OCI-M2 (cell line): Measurements from ENCODE around the gene RNASEL.
"Not testable (repeated sequence)": the region's sequence is repeated elsewhere in the genome, so short reads cannot be mapped to it uniquely, and the experiment has no call there.

Source experiments
- DNase-seq: peaks from one replicate; lab custom pipeline; 2025; ENCODE audit not compliant: unreplicated experiment; lab: John Stamatoyannopoulos, UW

Gene RNASEL

GRCh38 chr1:182564406-182565004 lies 24.6 kb downstream of the RNASEL start:
- no peak for DNase-seq

GRCh38 chr1:182563095-182563494 lies 26.0 kb downstream of the RNASEL start:
- no peak for DNase-seq

GRCh38 chr1:182561456-182561855 lies 27.6 kb downstream of the RNASEL start:
- no peak for DNase-seq

- no peak for DNase-seq
These were observed 28.6 kb downstream of the RNASEL start for GRCh38 chr1:182560392-182560984.

GRCh38 chr1:182556279-182556678 lies 32.8 kb downstream of the RNASEL start:
- DNase-seq, result no peak

GRCh38 chr1:182555493-182555892 lies 33.6 kb downstream of the RNASEL start:
- no peak for DNase-seq

- no peak for DNase-seq
These were observed 36.5 kb downstream of the RNASEL start for GRCh38 chr1:182552527-182552926.

GRCh38 chr1:182549811-182550210 lies 39.2 kb downstream of the RNASEL start:
- DNase-seq, result no peak

GRCh38 chr1:182549346-182549745 lies 39.7 kb downstream of the RNASEL start:
- no peak for DNase-seq

- DNase-seq, result no peak
These were observed 55.2 kb downstream of the RNASEL start for GRCh38 chr1:182533896-182534295.

- not testable (repeated sequence) for DNase-seq
These were observed 60.9 kb downstream of the RNASEL start for GRCh38 chr1:182528206-182528605.

GRCh38 chr1:182527680-182528079 lies 61.4 kb downstream of the RNASEL start:
- DNase-seq, result no peak

- no peak for DNase-seq
These were observed 63.7 kb downstream of the RNASEL start for GRCh38 chr1:182525342-182525741.
